GM18505 (cell line): ENCODE results near the gene SIVA1.
"Not testable (repeated sequence)": the region's sequence is repeated elsewhere in the genome, so short reads cannot be mapped to it uniquely, and the experiment has no call there.

Experiments used
- ATAC-seq: cut with Tn5 transposase; IDR thresholded peaks from one replicate; pipeline ENCODE4 v1.9.1; 2021; ENCODE audit not compliant: unreplicated experiment
- POLR2A ChIP-seq: IDR thresholded peaks from 4 replicates; pipeline ENCODE4 v1.6.1; 2011; ENCODE audit warnings: borderline replicate concordance; ENCODE audit not compliant: insufficient read depth, insufficient read length; ENCODE audit errors: extremely low read depth

Gene SIVA1

DNA sequence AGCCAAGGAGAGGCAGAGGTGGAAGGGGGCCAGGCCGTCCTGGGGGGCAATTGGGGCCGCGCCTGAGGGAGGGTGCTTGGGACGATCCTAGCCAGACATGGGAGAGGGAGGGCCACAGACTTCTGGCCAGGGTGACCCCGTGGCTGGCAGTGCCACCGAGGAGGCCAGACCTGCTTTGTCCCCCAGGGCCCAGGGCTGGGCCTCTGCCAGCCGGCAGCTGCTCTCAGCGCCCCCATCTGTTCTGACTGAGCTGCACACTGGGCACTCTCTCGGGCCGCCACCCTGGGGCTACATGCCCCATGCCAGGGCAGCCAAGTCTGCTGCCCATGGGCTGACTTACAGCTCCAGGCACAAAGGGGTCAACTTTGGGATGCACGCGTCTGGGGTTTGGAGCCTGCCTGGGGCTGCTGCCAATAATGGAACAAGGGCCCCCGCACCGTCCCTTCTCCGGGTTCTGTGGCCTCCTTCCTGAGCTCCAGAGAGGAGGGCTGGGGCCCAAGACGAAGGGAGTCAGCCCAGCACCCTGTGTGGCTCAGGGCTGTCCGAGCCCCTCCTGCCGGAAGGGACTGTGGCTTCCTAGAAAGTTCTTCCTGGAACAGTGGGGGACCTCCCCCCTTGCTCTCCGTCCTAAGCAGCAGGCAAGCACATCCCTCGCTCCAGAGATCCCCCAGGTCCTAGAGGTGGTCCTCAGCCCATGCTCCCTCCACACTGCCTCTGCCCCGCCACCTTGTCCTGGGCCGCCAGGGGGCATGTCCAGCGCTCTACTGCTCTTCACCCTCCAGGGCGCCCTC lies 27.8 kb upstream of the SIVA1 start:
- ATAC-seq = no peak

DNA sequence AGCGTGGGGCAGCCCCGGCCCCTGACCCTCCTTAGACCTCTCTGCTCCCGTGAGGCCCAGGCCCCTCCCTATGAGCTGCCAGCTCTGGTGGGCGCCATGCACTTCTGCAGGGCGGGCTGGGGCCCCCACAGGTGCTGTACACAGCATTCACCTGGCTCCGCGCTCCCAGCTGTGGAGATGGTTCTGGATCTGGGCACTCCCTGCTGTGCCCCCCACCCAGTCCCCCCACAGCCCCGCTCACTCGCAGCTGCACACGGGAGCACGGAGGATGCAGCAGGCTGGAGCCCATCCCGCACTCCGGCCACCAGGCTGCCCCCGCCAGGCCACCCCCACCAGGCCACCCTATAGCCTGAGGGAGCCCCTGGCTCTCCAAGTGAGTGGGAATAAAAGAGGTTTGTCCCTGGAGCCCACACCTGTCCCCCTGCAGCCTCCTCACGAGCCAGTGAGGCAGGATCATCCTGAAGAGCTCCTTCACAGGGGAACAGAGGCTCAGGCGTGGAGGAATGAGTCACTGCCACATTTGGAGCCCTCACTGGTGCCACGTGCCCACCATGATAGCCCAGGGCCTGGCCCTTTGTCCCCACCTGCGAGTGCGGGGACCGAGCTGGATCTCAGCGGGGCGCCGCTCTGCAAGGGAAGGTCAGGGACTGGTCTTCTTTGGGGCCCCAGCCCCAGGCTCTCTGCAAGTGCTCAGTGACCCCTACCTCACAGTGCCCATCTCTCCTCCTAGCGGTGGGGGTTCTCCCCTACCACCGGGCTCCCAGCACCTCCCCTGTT lies 27.0 kb upstream of the SIVA1 start:
- no peak for TF ChIP-seq POLR2A
- ATAC-seq = no peak

More for the DNA sequence above, 27.8 kb upstream of the SIVA1 start:
- no peak for TF ChIP-seq POLR2A

DNA sequence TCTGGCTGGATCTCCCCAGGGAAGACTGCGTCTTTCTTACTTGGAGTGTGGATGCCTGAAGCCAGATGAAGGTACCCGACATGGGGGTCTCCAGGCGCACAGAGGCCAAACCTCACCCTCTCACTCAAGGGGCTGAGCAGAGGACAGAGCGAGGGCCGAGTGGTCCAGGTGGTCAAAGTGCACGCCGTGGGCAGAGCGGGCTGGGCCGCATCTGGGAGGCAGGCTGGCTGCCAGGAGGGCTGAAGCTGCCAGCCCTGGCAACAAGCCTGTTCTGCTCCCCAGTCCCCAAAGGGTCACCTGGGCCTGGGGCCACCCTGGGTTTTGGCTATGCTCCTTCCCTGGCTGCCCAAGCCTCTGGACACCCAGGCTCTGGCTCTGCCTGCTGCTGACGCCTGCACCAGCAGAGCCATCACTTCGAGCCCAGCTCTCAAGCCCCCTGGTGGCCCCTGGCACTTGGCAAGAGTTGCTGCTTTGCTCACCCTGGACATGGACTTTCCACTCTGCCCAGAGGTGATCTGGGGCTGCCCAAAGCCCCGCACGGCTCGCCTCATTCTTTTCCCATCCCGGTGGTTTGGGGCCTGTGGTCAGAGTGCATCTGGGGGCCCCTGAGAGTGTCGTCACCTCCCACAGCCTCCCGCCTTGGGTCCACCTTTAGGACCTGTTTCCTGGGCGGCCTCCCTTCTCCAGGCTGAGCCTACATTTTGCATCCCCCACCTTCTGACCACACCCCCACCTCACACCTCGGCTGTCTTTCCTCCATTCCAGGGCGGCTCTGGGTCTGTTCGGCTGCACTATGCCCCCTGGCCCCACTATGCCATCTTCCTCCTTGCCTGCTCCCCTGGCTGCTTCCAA lies 26.1 kb upstream of the SIVA1 start:
- no peak for TF ChIP-seq POLR2A
- no peak for ATAC-seq

DNA sequence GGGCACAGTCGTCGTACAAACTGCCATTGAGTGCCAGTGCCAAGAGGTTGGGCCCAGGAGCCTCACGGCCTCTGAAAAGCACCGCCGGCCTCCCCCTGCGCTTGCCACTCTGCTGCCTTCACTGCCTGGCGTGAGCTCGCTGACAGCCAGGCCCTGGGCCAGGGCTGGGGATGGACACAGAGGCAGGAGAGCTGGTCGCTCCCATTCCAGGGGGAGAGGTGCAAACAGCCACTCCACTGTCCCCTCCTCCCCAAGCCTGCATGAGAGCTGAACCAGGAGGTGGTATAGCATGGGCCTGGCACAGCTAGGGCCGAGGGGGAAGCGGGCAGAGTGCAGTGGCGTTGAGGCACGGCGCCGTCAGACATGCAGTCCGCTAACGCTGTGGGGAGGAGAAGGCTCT lies 24.3 kb upstream of the SIVA1 start:
- TF ChIP-seq POLR2A = no peak
- ATAC-seq = no peak

DNA sequence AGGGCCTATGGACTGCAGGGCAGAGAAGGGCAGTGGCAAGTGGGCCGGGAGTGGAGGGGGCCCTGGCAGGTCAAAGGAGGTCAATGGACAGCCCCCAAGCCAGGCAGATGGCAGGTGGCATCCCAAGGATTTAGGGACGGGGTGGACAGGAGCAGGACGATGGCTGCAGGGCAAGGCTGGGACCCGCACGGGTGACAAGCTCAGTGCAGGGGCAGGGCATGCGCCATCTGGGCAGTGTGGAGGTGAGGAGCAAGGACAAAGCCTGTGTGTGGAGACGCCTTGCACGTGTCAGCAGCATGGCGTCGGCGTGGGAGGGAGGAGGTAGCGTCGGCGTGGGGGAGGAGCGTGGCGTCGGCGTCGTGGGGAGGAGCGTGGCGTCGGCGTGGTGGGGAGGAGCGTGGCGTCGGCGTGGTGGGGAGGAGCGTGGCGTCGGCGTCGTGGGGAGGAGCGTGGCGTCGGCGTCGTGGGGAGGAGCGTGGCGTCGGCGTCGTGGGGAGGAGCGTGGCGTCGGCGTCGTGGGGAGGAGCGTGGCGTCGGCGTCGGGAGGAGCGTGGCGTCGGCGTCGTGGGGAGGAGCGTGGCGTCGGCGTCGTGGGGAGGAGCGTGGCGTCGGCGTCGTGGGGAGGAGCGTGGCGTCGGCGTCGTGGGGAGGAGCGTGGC lies 23.6 kb upstream of the SIVA1 start:
- not testable (repeated sequence) for ATAC-seq

DNA sequence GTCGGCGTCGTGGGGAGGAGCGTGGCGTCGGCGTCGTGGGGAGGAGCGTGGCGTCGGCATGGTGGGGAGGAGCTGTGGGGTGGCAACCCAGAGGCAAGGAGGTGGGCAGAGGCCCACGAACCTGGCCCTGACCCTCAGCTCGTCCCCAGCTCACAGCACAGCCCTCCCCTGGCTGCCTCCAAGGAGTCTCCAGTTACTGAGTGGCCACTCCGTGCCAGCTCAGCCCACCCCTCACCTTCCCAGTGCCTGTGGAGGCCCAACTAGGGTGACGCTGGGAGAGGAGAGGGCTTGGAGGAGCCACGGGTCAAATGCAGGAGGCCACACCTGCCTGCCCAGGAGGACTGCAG lies 23.1 kb upstream of the SIVA1 start:
- no peak for ATAC-seq
- no peak for TF ChIP-seq POLR2A

DNA sequence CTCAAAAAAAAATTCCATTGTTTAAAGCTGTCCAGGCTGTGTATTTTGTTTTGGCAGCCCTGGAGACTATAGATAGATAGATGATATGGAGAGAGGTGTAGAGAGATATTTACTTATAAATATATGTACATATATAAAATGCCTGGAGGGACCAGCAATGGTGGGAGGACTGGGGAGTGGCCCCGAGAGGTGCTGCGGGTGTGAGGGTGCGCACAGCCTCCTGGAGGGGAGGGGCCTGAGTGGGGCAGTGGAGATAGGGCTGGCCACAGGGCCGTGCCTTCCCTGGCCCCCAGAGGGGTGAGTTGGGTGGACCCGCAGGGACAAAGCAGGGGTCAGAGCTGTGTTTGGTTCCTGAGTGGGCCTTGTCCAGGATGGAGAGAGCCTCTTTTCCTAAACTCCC lies 22.5 kb upstream of the SIVA1 start:
- TF ChIP-seq POLR2A = no peak
- no peak for ATAC-seq

DNA sequence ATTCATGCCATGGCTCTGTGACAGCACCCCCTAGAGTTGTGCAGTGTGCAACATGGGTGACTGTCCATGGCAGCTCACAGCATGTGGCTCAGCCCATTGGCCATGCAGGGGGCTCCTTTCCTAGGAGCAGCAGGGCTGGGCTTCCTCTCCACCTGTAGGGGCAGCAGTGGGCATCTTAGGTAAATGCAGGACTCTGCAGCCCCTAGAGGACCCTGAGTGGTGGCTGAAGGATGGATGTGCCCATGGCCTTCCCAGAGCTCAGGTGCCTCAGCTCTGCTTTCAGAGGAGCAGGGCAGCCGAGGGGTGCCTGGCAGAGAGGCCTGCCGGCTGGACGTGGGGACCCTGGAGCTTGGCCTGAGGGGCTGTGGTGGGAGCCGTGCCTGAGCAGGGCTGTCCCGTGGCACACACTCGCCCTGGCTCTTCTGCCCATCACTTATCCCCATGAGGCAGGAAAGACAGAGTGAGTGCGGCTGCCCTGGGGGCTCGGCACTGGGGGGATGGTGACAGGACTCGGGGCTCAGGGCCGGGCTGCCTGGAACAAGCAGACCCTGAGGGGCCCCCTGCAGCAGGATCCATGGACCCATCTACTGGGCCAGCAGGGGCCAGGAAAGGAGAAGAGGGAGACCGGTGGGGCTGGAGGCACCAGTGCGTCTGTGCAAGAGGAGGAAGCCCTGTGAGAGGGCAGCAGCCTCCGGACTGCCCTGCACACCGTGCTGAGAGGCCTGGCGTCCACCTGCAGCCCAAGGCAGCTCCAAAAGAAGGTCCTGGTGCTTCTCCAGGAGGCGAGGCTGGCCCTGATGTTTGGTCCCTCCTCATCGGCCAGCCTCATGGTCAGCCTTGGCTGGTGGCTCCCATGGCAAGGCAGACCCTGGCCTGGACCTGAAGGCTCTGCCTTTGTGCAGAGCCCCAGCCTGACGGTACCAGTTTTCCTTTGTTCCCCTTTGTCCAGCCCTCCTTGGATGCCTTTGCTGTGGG lies 21.3 kb upstream of the SIVA1 start:
- no peak for ATAC-seq
- no peak for TF ChIP-seq POLR2A

DNA sequence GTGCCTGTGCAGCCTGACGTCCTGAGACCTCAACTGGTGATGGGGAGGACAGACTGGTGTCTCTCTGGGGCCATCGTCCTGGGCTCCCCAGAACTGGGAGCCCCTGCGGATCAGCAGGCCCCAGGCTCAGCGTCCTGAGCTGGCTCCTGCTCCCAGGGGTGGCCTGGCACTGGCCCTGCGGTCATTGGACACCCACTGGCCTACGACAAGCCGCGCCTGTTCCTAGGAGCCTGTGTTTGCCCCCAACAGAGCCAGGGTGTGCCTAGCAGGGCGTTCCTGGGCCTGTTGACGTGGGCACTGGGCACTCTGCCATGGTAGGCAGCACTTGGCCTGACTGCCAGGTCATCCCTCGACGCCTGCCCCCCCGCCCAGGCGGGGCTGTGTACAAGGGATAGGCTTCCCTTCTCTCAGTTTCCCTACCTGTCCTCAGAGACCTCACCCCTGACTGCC lies 20.6 kb upstream of the SIVA1 start:
- no peak for TF ChIP-seq POLR2A
- no peak for ATAC-seq

DNA sequence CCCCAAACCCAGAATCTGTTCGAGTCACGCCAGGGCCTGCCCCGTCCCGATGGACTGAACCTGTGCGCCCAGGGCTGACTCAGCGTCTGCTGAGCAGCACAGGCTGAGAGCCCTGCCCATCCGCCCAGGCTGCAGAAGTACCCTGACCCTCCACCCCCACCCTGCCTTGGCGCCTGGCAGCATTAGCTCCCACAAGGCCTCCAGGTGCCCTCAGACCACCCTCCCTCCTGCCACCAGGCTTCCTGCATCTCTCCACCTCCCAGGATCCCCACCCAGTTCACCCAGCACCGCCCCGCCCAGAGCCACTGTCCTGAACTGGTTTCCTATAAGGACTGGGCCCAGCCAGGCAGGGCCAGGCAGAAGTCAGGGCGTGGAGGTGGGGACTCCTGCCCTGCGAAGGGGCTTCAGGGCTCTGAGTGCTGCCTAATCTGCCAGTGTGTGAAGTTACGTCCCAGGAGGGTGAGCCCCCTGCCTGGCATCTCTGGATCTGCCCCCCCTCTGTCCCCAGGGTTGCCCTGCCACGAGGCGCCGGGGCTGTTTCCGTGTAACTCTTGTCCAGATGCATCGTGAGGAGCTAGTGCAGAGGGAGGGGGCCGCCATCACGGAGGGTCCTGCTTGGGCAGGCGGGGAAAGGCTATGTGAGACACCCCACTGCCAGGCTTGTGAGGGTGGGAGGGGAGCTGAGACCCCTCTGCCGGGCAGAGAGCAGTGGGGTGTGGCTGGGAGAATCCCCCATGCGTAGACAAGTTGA lies 19.8 kb upstream of the SIVA1 start:
- ATAC-seq = no peak
- no peak for TF ChIP-seq POLR2A

DNA sequence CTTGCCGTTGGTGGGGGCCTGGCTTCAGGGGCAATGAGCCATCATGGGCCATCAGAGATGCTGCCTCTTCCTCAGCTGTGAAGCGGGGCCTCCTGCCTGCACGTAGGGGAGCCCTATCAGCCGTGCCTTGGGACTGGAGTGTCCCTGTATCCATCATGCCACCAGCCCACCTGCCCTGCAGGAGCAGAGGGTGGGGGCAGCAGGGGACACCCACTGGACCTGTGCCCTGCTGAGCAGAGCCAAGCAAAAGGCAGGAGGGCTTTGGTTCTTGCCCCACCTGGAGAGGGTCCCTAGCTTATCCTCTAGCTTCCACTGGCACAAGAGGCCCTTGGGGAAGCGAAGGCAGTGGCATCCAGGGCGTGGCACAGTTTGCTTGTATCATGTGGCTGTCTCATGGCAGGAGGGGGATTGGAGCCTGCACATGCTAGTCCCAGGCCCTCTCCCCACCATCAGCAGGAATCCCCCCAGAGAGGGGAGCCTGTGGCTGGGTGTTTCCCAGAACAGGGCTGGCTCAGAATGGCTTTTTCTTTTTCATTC lies 18.8 kb upstream of the SIVA1 start:
- ATAC-seq = no peak
- no peak for TF ChIP-seq POLR2A
